CD4-positive, alpha-beta T cell treated with Interleukin-6 for 4 hours (primary cell): ENCODE measurements around the gene PCDH12.
"Not testable (repeated sequence)": the region's sequence is repeated elsewhere in the genome, so short reads cannot be mapped to it uniquely, and the experiment has no call there.

ENCODE experiments used
- DNase-seq: peaks from one replicate; pipeline ENCODE4 v3.0.0-alpha.2; 2020; ENCODE audit warnings: mixed read lengths

PCDH12 gene

DNA sequence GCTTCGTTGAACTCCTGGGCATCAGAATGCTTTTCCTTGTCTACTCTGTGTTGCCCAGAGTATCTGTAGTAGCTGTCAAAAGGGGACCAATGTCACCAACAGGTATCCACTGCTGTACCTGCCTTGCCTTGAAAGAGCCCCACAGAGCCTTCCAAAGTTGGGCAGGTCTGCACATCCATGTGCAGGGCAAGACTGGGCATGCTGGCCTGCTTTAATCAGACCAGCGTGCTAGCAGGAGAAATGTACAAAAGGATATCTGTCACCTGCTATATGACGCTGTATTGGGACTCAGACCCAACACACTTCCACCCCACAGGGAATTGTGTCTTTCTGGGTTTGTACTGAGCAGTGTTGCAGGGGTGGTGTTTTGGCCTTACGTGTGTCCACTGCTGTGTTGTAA, 22.5 kb downstream of the PCDH12 start:
- DNase-seq: no peak

DNA sequence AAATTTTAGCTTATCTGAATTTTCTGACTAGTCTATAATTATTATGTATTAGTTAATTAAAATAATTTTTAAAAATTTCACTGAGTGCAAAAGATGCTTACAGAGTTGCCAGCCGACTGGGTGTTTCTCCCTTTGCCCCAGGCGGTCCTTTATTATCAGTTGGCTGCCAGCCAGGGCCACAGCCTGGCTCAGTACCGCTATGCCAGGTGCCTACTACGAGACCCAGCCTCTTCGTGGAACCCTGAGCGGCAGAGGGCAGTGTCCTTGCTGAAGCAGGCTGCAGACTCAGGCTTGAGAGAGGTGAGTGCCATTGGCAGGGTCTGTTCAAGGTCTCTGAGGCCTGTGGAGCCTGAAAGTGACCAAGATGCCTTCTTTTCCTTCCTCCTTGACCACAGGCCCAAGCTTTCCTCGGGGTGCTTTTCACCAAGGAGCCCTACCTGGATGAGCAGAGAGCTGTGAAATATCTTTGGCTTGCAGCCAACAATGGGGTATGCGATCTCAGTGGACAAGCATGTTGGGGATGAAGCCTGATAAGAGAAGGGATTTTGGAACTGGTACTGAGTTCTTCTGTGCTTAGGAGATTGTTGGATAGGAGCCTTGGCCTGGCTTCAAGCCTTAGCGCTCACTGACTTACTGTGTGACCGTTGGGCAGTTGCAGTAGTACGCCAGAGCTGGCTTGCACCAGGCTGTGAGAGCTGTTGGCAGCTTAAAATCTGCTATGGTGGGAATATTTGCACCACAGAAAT, 23.7 kb downstream of the PCDH12 start:
- DNase-seq: no peak

DNA sequence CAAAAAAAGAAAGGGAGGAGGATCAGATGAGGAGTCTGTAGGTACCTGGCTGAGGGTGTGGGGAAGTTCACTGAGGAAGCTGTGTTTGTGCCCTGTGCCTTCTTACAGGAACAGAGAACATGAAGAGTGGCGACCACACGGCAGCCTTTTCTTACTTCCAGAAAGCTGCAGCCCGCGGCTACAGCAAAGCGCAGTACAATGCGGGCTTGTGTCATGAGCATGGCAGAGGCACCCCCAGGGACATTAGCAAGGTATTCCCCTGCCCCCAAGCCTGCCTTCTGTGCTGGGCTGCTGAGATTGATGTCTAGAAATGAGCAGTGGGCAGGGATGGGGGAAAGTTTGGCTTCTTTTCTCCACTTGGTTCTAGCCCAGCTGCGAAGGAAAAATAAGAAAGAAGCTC, 24.9 kb downstream of the PCDH12 start:
- DNase-seq: no peak

DNA sequence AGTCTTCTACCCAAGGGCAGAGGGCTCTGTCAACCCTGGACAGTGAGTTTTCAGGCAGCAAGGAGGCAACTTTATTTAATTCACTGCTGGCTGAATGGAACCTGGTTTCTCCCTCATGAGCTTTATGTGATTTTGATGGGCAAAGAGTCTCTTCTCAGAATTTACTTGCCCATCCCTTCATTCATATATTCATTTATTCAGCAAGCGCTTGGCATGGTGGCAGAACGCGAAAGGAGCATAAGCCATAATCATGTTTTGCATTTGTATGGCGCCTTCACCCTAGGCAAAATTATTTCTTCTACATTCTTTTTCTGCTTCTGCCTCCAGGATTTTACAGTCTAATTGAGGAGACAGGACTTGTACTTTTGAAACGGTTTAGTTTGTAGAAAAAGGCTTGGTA, 26.3 kb downstream of the PCDH12 start:
- no peak for DNase-seq

DNA sequence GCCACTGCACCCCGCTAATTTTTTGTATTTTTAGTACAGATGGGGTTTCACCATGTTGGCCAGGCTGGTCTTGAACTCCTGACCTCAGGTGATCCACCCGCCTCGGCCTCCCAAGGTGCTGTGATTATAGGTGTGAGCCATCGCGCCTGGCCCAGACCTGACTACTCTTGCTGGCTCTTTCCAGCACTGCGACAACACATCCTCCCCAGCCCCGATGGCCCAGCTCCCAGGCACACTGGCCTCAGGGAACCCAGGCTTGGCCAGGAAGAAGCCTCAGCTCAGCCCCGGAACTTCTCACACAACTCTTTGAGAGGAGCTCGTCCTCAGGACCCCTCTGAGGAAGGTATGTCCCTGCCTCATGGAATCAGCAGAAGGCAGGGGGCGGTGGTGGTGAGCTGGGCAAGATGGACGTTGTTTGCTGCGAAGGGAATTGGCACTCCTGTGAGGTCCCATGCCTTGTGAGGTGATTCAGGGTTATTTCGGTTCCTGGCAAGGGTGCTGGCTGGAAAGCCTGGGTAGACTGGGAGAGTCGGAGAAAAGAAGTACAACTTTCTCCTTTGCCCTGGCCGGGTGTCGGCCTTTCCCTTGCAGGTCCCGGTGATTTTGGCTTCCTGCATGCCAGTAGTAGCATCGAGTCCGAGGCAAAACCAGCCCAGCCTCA, 28.5 kb downstream of the PCDH12 start:
- DNase-seq: no peak

DNA sequence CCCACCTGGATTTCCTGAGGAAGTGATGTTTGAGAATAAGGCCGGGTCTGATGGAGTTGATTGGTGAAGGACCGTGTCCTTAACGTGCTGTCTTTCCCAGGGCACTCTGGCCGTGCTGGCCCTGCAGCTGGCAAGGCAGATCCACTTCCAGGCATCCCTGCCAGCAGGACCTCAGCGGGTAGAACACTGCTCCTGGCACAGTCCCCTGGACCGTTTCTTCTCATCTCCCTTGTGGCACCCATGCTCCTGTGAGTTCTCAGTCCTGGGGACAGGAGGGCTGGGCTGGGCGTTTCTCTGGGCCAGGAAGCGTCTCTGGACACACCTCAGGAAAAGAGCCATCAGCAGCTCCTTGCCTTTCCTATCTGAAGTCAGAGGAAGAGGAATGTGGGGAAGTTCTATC, 30.0 kb downstream of the PCDH12 start:
- no peak for DNase-seq

DNA sequence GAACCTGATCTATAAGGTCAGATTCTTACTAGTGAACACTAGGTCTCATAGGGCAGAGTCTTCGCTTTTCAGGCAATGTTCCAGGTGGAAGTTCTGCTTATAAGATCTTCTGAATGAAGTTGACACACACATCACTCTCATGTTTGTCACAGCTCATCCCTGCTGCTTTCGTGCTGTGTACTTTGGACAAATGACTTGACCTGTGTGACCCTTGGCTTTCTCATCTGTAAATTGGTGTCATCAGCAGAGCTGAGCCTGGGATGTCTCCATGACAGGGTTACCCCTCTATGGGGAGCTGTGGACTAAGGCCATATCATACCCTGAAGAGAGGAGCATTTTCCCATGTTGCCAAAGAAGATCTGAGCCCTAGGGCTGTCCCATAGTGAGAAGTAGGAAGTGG, 31.6 kb downstream of the PCDH12 start:
- DNase-seq: no peak

DNA sequence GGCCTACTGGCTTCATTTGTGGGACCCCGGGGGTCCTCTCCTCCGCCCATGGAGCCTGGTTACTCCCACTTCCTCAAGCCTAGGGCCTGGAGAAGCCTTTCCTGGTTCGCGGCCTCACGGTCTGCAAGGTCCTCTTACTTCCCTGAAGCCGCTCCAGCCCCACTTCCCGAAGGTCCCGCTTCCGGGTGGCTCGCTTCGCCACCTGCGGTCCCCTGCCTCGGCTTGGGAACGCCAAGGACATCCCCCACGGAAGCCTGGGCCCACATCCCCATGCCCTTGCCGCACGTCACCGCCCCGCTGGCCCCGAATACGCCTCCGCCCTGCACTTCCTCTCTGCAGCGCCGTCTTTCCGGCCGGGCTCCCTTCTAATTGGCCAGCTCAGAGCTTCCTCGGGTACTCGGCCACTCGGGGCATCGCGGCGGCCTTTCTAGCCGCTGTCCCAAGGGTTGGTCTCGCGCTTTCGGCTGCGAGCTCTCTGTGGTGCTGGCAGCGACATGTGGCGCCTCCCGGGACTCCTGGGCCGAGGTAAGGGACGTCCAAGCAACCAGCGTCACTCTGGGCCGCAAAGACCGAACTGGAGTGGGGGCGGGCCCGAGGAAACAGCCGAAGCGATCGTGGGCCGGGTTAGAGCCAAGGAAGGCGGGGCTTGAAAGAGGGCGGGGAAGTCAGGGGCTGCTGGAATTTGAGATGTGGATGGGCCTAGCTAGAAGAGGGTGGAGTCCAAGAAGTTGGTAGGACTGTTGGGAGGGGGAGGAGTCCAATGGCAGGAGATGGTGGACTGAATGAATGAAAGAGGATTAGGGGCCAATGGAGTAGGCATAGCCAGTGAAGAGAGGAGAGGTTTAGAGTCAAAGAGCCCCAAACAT, 34.3 kb downstream of the PCDH12 start, which contains the start of gene DELE1:
Gene DELE1, plus strand, starts transcription at position 424 of the 866 bp plus-strand sequence. Its CDS starts 71 bp downstream, at position 495.
- peak; percentile 92 for DNase-seq

DNA sequence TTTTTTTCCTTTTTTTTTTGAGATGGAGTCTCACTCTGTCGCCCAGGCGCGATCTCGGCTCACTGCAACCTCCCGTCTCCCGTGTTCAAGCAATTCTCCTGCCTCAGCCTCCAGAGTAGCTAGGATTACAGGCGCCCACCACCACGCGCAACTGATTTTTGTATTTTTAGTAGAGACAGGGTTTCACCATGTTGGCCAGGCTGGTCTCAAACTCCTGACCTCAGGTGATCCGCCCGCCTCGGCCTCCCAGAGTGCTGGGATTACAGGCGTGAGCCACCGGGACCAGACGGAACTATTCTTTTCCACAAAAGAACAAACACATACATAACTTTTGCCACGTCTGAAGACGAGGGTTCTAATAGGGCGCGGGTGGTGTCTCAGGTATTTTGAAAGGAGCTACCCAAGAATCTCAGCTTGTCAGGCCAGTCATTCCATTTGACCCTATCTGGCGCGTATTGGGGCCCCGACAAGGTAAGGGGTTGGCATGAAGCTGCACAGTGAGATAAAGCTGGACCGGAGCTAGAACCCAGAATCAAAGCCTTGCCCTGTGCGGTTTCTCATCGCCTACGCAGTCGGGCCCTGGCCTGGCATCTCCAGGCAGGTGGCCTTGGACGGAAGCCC, 35.1 kb downstream of the PCDH12 start:
- DNase-seq: not testable (repeated sequence)

DNA sequence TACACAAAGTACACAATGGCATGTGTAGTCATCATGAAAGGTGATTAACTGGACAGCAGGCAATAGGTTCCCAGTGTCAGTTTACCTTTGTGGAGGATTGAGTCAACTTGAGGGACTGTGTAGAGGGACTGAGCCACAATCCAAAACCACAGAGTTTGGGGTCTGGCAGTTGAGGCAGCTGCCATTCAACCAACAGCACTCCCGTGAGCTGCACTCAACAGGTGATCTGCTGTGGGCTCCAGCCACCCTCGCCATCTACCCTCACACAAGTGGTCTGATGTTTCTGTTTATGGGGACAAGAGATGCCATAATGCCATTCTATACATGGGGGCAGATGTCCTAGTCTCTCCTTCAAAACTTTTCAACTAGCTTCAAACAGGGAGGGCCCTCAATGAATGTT, 37.2 kb downstream of the PCDH12 start:
- DNase-seq: no peak

DNA sequence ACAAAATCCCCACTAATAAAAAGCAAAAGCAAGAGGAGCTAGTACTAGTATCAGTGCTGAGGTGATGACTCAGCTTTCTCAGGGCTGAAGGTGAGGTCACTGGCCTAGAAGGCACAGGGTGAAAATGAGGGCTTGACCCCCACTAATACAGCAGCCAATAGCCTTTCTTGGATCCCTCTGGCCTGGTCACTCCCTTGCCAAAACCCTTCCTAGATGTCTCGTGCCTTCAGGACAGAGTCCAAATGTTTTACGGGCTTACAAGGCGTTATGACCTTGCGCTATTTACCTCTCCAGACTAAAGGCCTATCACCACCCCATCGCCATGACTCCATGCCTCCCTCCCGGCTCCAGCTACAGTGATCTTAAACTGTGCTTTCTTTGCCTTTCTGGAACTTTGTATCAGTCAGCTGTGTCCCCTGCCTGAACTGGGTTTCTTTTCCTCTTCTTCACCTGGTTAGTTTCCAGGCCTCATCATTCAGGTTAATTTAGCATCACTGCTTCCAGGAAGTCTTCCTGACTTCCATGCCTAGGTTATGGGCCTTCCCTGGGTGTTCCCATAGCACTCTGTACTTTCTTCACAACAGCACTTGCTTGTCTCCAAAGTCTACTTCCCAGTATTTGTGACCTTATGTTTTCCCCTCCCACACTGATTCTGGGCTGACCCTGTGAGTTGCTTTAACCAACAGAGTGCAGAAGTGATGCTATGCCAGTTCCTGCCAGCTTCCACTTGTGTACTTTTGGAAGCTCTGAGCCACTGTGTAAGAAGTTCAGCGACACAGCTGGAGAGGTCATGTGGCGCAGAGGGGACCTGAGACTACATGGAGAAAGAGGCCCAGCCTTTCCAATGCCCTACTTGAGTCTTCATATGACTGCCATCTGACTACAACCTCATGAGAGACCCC, 38.5 kb downstream of the PCDH12 start:
- DNase-seq: no peak

DNA sequence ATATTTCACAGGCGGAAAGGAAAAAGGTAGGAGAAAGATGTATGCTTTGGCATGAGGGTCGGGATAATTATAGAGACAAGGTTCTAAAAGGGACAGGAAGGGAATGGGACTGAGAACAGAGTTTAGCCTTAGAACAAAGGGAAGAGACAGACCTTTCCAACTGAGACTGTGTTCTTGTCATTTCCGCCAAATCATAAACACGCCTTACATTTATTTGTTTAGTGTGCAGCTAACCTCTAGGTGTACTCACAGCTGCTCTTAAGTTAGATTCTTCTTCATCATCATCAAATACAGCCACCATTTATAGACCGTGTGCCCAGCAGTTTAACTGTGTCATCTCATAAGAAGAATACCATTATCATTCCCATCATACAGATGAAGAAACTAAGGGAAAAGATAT, 40.2 kb downstream of the PCDH12 start:
- no peak for DNase-seq

DNA sequence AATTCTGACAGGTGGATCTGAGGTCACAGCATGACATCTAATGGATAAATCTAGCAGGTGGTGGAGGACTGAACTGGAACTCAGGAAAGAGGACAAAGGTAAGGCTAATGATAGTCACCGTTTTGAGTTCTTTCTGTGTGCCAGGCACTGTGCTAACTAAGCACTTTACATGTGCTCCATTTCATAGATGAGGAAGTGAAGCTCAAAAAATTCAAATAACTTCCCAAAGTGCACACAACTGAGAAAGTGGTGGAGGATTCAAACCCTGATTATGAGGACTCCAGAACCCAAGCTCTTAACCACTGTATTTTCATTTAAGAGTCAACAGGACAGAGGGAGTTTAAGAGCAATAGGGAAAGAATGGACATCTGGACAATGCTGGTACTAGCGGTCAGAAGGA, 41.5 kb downstream of the PCDH12 start:
- no peak for DNase-seq

DNA sequence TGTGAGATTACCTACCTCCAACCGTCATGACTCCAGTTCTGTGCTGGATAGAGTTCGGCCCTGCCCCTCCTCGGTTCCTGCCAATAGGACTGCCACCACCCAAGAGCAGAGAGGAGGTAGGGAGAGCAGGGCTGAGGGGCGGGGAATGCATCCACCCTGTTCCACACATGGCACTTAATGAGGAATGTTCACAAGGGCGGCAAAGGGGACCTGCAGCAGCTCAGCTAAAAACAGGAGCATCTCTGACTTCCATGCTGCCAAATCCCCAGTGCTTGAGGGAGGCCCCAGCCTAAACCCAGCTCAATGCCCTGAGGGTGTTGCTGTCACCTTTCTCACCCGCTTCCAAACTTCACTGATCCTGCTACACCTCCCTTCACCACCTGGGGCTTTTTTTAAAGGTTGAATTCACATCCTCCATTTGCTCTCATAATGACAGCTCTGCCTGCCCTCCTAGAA, 42.1 kb downstream of the PCDH12 start:
- no peak for DNase-seq

DNA sequence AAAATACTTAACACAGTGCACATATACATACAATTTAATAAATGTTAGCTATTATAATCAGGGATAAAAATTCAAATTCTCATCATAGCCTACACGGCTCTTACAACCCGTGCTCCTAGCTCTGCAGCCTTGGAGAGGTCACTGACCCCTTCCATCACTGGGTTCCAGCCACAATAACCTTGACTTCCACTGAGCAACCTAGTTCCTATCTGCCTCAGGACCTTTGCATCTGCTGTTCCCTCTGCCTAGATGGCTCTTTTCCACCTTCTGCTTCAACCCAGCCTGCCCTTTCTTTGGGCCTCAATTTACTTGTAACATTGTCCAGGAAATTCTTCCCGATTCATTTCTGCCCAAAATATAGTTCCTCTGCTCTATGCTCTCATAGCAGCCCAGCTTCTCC, 43.2 kb downstream of the PCDH12 start:
- DNase-seq: no peak

DNA sequence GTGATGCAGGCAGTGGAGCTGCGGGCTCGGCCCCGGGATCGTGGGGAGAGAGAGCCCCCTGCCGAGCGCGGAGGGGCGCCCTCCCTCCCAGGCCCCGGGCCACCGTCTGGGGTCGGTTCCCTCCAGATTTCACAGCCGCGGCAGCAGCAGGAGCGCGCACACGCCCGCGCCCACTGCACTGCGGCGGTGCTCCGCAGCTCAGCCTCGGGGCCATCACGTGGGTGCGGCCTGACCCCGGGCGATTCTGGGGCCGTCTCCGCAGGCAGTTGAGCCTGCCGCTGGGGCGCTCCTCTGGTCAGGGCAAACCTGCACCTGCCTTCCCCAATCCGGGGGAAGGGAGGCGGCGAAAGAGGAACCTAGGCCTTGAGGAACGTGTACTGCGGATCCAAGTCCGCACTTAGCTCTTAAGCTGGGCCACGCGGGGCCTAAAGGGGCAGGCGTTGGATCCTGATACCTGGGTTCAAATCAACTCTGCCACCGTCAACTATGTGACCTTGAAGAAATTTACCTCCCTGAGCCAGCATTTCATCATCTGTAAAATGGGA, 43.7 kb downstream of the PCDH12 start:
- DNase-seq: peak; percentile 28

DNA sequence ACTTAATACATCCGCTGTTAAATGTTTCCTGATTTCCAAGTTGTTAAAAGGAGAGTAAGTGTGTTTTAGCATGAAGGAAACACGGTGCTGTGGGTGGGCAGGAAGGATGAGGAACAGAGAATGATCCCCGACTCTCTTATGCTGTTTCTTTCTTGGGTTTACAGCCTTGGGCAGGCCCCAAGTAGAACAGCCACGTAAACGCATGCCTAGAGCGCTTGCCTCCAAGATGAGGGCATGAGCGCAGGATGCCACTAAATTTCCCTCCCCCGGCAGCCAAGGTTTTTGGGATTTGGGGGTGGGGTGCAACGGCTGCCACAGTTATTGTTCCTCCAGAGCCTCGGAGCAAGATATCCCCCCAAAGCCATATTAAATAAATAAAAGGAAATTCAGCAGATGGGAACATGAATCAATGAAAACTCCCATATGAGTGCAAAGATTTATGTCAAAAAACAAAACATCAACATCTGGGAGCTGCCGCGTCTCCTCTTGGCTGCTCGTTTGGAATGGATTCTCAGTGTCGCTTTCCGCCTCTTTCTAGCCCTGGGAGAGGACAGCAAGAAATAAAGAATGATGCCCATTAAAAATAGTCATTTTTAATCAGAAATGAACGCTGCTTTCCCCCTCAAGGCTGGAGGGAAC, 44.3 kb downstream of the PCDH12 start:
- no peak for DNase-seq

DNA sequence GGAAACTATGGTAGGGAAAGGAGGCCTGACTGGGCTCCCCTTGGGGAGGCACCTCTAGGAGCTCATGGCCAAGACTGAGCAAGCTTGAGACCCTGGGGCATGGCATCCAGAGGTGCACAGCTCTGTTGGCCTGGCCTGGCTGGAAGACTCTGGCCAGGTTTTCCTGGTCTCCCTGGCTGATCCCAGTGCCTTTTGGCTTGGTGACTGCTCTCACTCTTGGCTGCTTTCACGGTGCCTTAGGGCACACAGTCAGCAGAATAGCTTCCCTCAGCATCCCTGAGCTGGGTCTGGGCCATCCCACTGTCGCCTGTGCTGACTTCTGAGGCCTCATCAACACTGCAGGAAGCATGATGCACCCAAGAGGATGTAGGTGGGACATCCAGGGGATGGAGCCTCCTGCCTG, 47.7 kb downstream of the PCDH12 start:
- DNase-seq: no peak

DNA sequence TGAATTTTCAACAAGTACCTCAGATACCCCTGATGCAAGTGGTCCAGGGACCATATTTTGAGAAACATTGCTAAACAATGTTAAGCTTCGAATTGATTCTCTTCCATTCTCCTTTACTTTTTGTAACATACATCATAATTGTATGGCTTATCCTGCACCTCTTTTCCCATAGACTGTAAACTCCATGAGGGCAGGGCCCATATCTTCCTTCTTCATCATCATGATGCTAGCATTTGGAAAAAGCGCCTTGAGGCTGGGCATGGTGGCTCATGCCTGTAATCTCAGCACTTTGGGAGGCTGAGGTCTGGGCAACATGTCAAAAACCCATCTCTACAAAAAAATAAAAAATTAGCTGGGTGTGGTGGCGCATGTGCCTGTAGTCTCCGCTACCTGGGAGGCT, 48.8 kb downstream of the PCDH12 start:
- DNase-seq: no peak

DNA sequence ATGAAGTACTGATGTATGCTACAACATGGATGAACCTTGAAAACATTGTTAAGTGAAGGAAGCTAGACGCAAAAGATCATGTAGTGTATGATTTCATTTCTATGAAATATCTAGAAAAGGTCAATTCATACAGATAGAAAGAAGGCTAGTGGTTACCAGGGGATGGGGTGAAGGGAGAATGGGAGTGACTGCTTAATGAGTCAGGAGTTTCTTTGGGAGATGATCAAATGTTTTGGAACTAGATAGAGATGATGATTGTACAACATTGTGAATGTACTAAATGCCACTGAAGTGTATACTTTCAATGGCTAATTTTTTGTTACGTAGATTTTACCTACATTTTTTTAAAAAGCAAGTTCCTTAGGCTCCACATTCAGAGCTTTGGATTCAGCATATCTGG, 49.2 kb downstream of the PCDH12 start:
- no peak for DNase-seq

DNA sequence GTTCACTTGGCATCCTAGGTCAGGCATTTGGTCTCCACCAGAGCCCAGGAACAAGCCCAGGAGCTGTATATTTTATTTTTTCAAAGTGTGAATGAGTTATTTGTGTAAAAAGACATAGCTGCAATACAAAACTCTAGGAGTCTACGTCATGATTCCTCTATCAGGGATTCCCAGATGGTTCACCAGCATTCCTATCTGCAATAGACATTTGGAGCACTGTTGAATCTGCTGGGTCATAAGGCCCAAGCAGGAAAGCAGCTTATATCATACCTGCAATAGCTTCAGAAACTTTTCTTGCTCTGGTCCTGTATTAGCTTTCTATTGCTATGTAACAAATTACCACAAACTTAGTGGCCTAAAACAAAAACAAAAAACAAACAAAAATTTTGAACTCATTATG, 51.0 kb downstream of the PCDH12 start:
- DNase-seq: no peak
